Right cardiac atrium (tissue), 5 donors: ENCODE data around the gene TECPR2. TPM values are rescaled to one million over a fixed set of nuclear protein-coding genes. Genes with fewer than 3 reads are reported as not detected.

Experiments used
- ATAC-seq, 2 donors: fragments of 200-7000 bp; cut with Tn5 transposase; one replicate each; pipeline versions ENCODE4 v1.8.0 to v1.9.1; 2020; ENCODE audit warnings: moderate library complexity in 2 of 2, mild to moderate bottlenecking in 1 of 2
- DNase-seq, 3 donors: peaks; one replicate each; pipeline ENCODE4 v3.0.0-alpha.2; 2020
- H3K27ac ChIP-seq: one replicate; pipeline ENCODE4 v1.5.1; 2013; ENCODE audit warnings: mild to moderate bottlenecking, low read length, control low read depth, moderate library complexity
- H3K27me3 ChIP-seq: one replicate; pipeline ENCODE4 v1.6.1; 2013; ENCODE audit not compliant: control insufficient read depth, insufficient read depth
- H3K4me1 ChIP-seq: one replicate; pipeline ENCODE4 v1.6.1; 2013; ENCODE audit warnings: low read length; ENCODE audit not compliant: control insufficient read depth, insufficient read depth
- H3K4me3 ChIP-seq: one replicate; pipeline ENCODE4 v1.5.1; 2013; ENCODE audit warnings: low read length, control low read depth
- H3K9me3 ChIP-seq: one replicate; pipeline ENCODE4 v1.6.1; 2013; ENCODE audit warnings: low read length; ENCODE audit not compliant: control insufficient read depth
- WGBS: extraction: QIAGEN DNeasy Blood & Tissue Kit; methylation state at CpG from one replicate; pipeline ENCODE4 v1.1.7; 2013; 5-methylcytosine and 5-hydroxymethylcytosine counted together
- intact Hi-C, 4 donors: fragments of 100-400 bp; cut with DNase I; formaldehyde crosslinking; loops; one replicate each; pipeline versions ENCODE4 v1.11.0 to v1.14.0; 2022 to 2023
- polyA plus RNA-seq: library from polyadenylated mRNA; stranded (reverse); fragments of 200-250 nt; gene quantifications from one replicate; pipeline ENCODE4 v1.2.3, GENCODE V29; 2013
- total RNA-seq, 4 donors: library from RNA; stranded (reverse); fragmentation: NEBNext Ultra II Directional; extraction: Animal tissue kit (Norgen Biotek cat#: 25700); gene quantifications; one replicate each; pipeline ENCODE4 v1.2.1, GENCODE V29; 2021
- donor health status: healthy with polysubstance abuse.
- donor health status: DM: no; HTN: yes; CAD: no.
- donor health status: DM: no; HTN: no; CAD: no.
- donor health status: DM: no; HTN: yes; CAD: no; lungs with severe emphysema.
- donor health status: DM: yes; HTN: yes; CAD: no.

Gene TECPR2
- total and polyA plus RNA-seq, 5 donors = 10.1 to 32.0 (median 23.5) TPM

- Histone ChIP-seq H3K9me3 (no peaks in the 10 kb centered on the region), H3K27ac (no peak overlapping the region), H3K27me3 (no peaks in the 10 kb centered on the region), H3K4me1 (no peaks in the 10 kb centered on the region), H3K4me3 (no peak overlapping the region)
- DNase-seq (no peak), ATAC-seq (no peak)
- 90% methylated on average over 7 of the region's 7 CpGs for WGBS
- intact Hi-C loops = no loop called here
These were observed 82.3 kb downstream of the TECPR2 start for GRCh38 chr14:102445066-102445465.

DNA sequence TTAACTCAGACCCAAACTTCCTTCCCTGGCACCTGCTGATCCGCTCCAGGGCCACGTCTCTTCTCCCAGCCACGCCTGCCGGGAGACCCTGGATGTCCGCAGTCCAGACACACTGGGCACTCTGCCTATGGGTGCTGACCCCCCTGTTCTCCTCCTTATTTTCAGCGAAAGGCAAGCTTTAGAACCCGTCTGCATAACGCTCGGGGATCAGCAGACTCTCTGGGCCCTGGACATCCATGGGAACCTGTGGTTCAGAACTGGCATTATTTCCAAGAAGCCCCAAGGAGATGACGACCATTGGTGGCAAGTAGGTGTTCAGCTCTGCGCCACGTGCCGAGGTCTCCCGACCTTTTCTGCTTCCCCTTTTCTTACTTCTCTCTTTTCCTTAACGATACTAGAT, 82.9 kb downstream of the TECPR2 start:
- H3K9me3 ChIP-seq = no peaks in the 10 kb centered on the region
- H3K4me1 ChIP-seq = no peaks in the 10 kb centered on the region
- DNase-seq = no peak
- 90% methylated on average over 15 of the region's 15 CpGs for WGBS
- intact Hi-C loops = no loop called here
- H3K27me3 ChIP-seq = no peaks in the 10 kb centered on the region
- no peak overlapping the region for H3K27ac ChIP-seq
- ATAC-seq = no peak
- no peak overlapping the region for H3K4me3 ChIP-seq

GRCh38 chr14:102450206-102451063, 87.7 kb downstream of the TECPR2 start:
- Histone ChIP-seq H3K4me1 (no peaks in the 10 kb centered on the region), H3K27me3 (no peaks in the 10 kb centered on the region), H3K27ac (peak overlapping the region; percentile 0), H3K9me3 (no peaks in the 10 kb centered on the region), H3K4me3 (no peak overlapping the region)
- DNase-seq (no peak), ATAC-seq (no peak)
- WGBS = 84% methylated on average over 17 of the region's 17 CpGs
- intact Hi-C loops = no loop called here

DNA sequence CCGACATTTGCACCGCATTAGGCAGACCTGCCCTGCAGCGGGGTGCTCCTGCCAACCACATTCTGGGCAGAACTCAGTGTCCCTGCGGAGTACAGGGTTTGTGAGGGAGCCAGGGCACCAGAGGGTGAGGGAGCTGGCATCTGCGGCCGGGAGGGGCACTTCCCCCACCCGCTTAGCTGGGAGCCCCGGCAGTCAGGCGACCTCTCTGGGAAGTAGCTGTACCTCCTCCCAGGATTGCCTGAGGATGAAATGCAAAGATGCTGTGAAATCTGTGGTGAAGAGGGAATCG, 88.3 kb downstream of the TECPR2 start:
- intact Hi-C loops = no loop called here

GRCh38 chr14:102452302-102452701, 89.6 kb downstream of the TECPR2 start:
- Histone ChIP-seq H3K27ac (no peak overlapping the region), H3K4me1 (no peaks in the 10 kb centered on the region), H3K4me3 (no peak overlapping the region), H3K27me3 (no peaks in the 10 kb centered on the region), H3K9me3 (no peaks in the 10 kb centered on the region)
- DNase-seq (no peak), ATAC-seq (no peak)
- intact Hi-C loops = no loop called here
- 96% methylated on average over 24 of the region's 24 CpGs for WGBS

More for the DNA sequence above, 88.3 kb downstream of the TECPR2 start:
- 92% methylated on average over 10 of the region's 10 CpGs for WGBS
- ATAC-seq = peak in 1 of 2 donors; percentile 71
- no peak overlapping the region for H3K4me3 ChIP-seq
- H3K9me3 ChIP-seq = no peaks in the 10 kb centered on the region
- H3K27ac ChIP-seq = no peak overlapping the region
- H3K4me1 ChIP-seq = no peaks in the 10 kb centered on the region
- no peaks in the 10 kb centered on the region for H3K27me3 ChIP-seq
- no peak for DNase-seq

- intact Hi-C loops = no loop called here
- Histone ChIP-seq H3K27ac (no peak overlapping the region), H3K27me3 (no peaks in the 10 kb centered on the region), H3K4me1 (no peaks in the 10 kb centered on the region), H3K9me3 (no peaks in the 10 kb centered on the region), H3K4me3 (no peak overlapping the region)
- no peak for ATAC-seq
- peak in 1 of 3 donors; percentile 35 for DNase-seq
- WGBS = 45% methylated on average over 5 of the region's 5 CpGs
These were observed 92.0 kb downstream of the TECPR2 start for GRCh38 chr14:102454711-102455110.

DNA sequence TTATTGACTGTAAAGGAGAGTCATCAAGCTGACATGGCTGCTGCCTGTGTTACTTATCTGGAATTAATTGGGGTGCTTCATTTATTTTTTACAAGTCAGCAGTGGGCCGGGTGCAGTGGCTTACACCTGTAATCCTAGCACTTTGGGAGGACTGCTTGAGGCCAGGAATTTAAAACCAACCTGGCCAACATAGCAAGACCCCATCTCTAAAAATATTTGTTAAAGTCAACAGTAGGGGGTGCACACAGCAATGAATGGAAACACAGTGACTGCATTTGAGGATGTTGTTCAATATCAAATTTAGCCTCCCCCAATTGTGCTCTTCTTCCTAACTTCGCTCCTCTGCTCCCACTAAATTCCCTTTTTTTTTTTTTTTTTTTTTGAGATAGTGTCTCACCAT, 94.8 kb downstream of the TECPR2 start:
- Histone ChIP-seq H3K4me1 (no peaks in the 10 kb centered on the region), H3K4me3 (no peak overlapping the region), H3K27me3 (no peaks in the 10 kb centered on the region), H3K27ac (no peak overlapping the region), H3K9me3 (no peaks in the 10 kb centered on the region)
- ATAC-seq = no peak
- 73% methylated on average over 2 of the region's 2 CpGs for WGBS
- DNase-seq = no peak
- intact Hi-C loops = no loop called here

DNA sequence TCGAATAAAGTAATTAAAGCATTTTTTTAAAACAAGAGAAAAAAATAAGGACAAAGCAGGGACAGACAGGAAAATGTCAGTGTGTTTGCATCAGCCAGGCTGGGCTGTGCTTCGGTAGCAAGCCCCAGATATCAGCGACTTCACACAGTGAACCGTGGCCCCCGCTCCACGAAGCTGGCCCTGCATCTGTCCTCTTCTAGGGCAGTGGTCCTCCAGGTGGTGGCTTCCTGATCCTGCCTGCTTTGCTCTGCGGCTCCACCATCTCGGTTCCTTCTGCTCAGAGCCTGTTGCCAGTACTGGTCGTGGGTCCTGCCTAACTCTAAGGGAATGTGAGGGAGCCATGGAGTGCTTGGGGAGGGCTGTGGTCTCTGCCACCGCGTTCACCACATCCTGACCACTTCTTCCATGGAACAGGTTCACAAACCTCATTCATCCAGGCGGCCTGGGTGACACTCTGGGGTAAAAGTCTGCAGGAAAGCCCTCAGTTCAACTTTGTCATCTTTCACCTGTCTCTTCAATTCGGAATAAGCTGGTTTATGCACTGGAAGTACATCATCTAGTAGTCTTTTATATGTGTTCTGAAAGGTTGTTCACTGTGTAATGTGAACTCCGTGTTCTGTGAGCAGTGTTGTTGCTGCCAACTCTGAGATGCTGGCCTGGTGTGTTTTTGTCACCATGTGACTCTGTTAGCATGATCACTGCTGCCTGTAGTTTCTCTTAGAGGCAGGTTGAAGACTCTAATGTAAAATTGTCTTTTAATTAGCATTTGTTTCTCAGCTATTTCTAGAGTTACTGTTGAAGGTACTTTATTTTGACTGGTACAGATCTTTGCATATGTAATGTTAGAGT, 99.0 kb downstream of the TECPR2 start:
- Histone ChIP-seq H3K27ac (peak overlapping the region; percentile 0), H3K4me1 (no peaks in the 10 kb centered on the region), H3K27me3 (no peaks in the 10 kb centered on the region), H3K9me3 (no peaks in the 10 kb centered on the region), H3K4me3 (no peak overlapping the region)
- no peak for DNase-seq
- intact Hi-C loops = no loop called here
- 78% methylated on average over 14 of the region's 14 CpGs for WGBS
- peak; percentile 64 to 75 for ATAC-seq

- 70% methylated on average over 4 of the region's 4 CpGs for WGBS
- DNase-seq = no peak
- ATAC-seq = no peak
- Histone ChIP-seq H3K4me3 (no peak overlapping the region), H3K4me1 (no peaks in the 10 kb centered on the region), H3K27ac (no peak overlapping the region), H3K9me3 (no peaks in the 10 kb centered on the region), H3K27me3 (no peaks in the 10 kb centered on the region)
- intact Hi-C loops = no loop called here
These were observed 99.7 kb downstream of the TECPR2 start for GRCh38 chr14:102462391-102462790.

- H3K27ac ChIP-seq = no peak overlapping the region
- ATAC-seq = no peak
- no peaks in the 10 kb centered on the region for H3K4me1 ChIP-seq
- no peaks in the 10 kb centered on the region for H3K27me3 ChIP-seq
- H3K4me3 ChIP-seq = no peak overlapping the region
- intact Hi-C loops = no loop called here
- WGBS = 83% methylated on average over 4 of the region's 4 CpGs
- no peak for DNase-seq
- H3K9me3 ChIP-seq = no peaks in the 10 kb centered on the region
These were observed 101.3 kb downstream of the TECPR2 start for GRCh38 chr14:102464006-102464405.

GRCh38 chr14:102464846-102465341, 102.2 kb downstream of the TECPR2 start:
- 93% methylated on average over 6 of the region's 6 CpGs for WGBS
- Histone ChIP-seq H3K4me1 (no peaks in the 10 kb centered on the region), H3K9me3 (no peaks in the 10 kb centered on the region), H3K4me3 (no peak overlapping the region), H3K27me3 (no peaks in the 10 kb centered on the region), H3K27ac (no peak overlapping the region)
- ATAC-seq (no peak), DNase-seq (no peak)
- intact Hi-C loops = no loop called here
